ENCODE data around the gene DOHH. TPM values are rescaled to one million over a fixed set of nuclear protein-coding genes. Genes with fewer than 3 reads are reported as not detected.

DOHH gene
- total and polyA plus RNA-seq, 9 of the 15 experiments (the other 6 are each of a cell fraction or from before 2014, with no cell fraction given): 0.14 to 47.2 (median 5.1) TPM

- no peak for TF ChIP-seq MYBL2 (IDR thresholded peaks at IDR 0.05; ENCODE audit: low read depth)
- no peak for TF ChIP-seq MYBL2 (CRISPR knock-in tag; IDR thresholded peaks at IDR 0.05; ENCODE audit: borderline replicate concordance)
- TF ChIP-seq ZBTB7A (IDR thresholded peaks at IDR 0.05; ENCODE audit: borderline replicate concordance, control insufficient read depth, low read depth, low read length): peak; percentile 95
- TF ChIP-seq HNRNPH1 (optimal IDR thresholded peaks at IDR 0.05; ENCODE audit: low read depth, low read length): no peak
- TF ChIP-seq ZNF655 (CRISPR knock-in tag; IDR thresholded peaks at IDR 0.05): no peak
- peak; percentile 58; the same call in 1 of the 2 replicates for TF ChIP-seq RB1 (IDR thresholded peaks at IDR 0.05; ENCODE audit: low read depth)
- no peak for TF ChIP-seq ZNF347 (CRISPR knock-in tag; IDR thresholded peaks at IDR 0.05; ENCODE audit: low read depth)
- no peak for TF ChIP-seq ZNF445 (CRISPR knock-in tag; IDR thresholded peaks at IDR 0.05; ENCODE audit: low read depth)
- TF ChIP-seq ZNF282 (CRISPR knock-in tag; IDR thresholded peaks at IDR 0.05): no peak
- TF ChIP-seq IRF2 (CRISPR knock-in tag; IDR thresholded peaks at IDR 0.05): no peak
- TF ChIP-seq ILK (tag; IDR thresholded peaks at IDR 0.05; ENCODE audit: borderline replicate concordance, low read depth): no peak
Observed at GRCh38 chr19:3471954-3472655, 28.4 kb downstream of the DOHH start (continued).
